ENCODE data around the gene MXD4.

Gene MXD4

GRCh38 chr4:2253160-2254084 is 8.5 kb downstream of the MXD4 start:
- no peak for DNase-seq (ENCODE audit: low read depth in 3 of 3, low spot score in 1 of 3)

DNA sequence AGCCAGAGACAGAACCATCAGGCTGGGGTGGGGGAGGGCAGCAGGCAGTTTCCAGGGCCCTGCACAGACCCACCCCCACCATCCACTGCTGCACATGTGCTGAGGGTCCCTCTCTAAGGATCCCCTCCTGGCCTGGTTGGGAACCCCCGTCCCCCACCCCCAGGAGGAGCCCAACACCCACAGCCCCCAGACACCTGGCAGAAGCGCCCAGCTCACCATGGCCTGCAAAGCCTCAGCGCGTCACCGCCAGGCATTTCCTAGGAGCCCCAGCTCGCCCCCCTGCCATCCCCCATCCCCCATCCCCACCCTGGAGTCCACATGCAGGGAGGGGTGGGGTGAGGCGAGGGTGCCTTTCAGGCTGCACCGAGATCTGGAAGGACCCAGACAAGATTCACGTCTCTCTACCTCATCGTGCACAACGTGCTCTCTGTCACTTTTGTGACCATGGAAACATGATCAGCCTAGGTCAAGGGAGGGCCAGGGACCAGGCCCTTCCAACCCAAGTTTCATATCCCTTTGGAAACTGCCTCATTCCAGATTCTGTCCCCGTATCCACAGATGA is 9.3 kb downstream of the MXD4 start:
- no peak for DNase-seq (ENCODE audit: low read depth in 3 of 3, low spot score in 1 of 3)

GRCh38 chr4:2251795-2252529 is 9.9 kb downstream of the MXD4 start:
- DNase-seq (ENCODE audit: low read depth in 3 of 3, low spot score in 1 of 3): no peak

DNA sequence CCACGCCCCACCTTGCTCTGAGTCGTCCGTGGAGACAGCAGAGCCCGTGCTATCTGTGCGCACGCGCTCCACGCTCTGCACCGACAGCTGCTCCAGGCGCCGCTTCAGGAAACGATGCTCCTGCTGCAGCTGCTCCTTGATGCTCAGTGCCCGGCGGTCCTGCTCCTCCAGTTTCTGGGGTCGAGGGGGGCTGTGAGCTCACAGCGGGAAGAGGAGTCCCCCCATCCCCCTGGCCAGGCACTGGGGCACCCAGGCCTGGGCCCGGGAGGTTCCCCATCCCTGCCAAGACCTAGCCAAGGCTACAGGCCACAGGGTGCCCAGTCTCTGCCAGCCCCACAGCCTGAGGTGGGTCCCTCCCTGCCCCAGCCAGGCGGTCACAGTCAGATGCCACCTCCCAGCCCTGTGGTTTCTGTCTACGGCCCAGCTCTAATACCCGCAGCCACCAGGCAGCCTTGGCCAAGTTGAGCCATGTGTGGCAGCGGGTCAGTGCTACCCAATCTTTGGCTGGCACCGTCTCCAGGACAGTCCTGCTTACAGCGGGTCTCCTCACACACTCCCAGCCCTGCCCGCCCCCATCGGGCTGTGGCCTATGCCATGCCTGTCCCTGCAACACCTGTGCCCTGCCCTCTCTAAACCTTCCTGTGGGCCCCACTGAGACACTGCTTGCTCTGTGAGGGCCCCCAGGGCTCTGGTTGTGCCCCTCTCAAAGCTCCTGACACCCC is 10.7 kb downstream of the MXD4 start:
- DNase-seq (ENCODE audit: low read depth in 3 of 3, low spot score in 1 of 3): no peak

DNA sequence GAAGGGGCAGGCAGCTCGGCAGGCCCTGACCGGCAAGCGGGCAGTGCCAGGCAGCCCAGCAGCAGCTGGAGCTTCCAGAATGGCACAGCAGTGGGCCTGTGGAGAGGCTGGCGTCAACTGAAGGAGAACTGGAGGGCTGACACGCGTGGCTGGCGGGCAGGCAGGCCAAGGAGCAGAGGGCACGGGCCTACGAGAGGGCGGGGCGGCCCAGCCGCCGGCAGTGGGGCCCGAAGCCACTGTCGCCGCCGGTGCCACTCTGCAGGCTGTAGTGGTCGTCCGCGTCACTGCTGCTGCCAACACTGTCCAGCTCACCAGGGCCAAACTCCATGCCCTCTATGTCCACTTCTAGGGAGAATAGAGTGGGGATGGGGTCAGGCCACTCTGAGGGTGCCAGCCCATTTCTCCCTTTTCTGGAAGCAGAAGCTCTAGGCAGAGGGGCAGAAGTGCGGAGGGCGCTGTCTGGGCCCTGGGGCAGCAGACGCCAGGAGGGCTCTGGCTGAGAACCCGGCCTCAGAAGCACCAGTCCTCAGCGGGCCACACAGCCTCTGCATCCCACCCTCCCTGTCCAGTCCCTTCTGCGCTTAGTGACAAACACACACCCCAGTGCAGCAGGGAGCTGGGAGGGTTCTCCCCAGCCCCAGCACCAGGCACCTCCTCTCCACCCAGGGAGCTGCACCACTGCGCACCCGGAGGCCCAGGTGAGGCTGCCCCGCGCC is 11.4 kb downstream of the MXD4 start:
- no peak for DNase-seq (ENCODE audit: low read depth in 3 of 3, low spot score in 1 of 3)

DNA sequence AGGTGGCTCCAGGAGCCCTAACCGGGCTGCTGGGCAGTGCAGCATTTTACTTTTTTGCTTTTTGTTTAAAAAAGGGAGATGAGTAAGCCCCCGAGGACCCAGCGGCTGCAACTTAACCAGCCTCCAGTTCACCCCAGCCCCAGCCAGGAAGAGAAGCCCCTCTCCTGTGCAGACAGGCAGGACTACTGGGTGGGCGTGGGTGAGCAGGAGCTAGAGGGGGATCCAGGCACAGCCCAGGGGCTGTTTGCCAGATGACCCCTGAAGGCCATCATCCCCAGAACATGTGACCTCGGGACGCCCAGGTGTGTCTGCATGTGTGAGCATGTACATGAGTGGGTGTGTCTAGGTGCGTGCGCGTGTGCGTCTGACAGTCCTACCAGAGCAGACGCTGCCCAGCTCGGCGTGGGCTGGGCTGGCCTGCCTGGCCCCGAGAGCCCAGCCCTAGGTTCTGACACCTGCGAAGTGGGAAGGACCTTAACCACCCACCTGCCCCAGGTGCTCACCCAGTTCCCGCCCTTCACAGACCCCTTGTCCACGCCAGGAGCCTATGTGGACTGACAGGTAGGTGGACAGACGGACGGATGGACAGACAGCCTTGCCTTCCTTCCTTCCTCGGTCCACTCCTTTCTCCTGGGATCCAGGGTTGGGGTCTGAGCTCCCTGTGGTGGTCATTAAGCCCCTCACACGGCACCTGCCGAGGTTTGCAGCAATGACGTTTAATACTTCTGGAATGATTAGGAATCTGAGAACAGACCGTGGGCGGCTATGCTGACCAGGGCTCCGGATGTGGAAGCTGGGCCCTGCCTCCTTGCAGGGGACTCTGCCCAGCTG is 12.2 kb downstream of the MXD4 start:
- no peak for DNase-seq (ENCODE audit: low read depth in 3 of 3, low spot score in 1 of 3)

DNA sequence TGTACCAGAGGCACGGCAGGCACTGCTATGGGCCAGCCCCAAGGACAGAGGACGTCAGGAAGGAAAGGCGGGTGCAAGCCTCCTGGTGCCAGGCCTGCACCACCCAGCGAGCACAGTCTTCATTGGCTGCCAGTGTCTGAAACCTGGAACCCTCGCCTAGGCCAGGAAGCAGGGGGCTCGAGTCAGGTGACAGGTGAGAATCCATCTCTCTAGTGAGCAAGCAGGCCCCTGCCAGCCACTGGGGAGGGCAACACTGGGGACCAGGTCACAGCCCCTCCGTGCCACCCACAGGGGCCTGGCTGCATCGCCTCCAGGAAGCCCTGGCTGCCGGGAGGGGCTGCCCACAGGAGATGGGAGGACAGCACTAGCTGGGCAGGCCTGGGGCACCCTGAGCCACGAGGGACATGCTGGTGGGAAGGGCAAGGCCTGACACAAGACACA is 13.1 kb downstream of the MXD4 start:
- DNase-seq (ENCODE audit: low read depth in 3 of 3, low spot score in 1 of 3): no peak

DNA sequence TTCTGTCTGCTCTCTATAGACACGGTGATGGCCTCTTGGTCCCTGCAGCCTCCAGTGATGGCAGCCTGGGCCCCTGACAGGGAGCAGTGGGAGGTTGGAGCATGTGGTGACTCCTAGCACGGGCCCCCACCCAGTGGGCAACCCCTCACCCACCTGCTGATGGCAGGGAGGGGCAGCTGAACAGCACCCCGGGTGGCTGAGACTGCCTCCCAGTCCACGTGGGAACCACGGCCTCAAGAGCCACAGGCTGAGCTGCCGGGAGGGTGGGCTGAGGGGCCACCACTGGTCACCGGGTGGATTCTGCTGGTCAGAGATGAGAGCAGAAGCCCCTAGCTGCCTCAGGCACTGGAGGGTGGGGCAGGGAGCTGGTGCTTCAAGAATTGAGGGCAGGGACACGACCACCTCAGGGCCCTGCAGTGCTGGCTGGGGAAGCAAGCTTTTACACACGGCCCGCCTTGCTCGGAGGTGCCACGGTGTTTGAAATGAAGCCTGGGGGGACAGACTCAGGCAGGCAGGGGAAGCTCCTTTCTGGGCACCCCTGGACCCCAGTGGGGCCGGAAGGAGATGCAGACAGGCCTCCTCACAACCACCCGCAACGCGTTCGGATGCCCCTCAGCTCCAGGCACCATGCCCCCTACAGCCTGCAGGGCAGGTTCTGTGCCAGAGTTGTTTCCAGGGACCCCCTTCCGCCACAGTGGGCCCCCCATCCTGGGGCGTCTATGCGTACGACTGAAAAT is 13.7 kb downstream of the MXD4 start:
- DNase-seq (ENCODE audit: low read depth in 3 of 3, low spot score in 1 of 3): no peak

- DNase-seq (ENCODE audit: low read depth in 3 of 3, low spot score in 1 of 3): no peak
Measured at GRCh38 chr4:2247128-2248043, 14.5 kb downstream of the MXD4 start.

DNA sequence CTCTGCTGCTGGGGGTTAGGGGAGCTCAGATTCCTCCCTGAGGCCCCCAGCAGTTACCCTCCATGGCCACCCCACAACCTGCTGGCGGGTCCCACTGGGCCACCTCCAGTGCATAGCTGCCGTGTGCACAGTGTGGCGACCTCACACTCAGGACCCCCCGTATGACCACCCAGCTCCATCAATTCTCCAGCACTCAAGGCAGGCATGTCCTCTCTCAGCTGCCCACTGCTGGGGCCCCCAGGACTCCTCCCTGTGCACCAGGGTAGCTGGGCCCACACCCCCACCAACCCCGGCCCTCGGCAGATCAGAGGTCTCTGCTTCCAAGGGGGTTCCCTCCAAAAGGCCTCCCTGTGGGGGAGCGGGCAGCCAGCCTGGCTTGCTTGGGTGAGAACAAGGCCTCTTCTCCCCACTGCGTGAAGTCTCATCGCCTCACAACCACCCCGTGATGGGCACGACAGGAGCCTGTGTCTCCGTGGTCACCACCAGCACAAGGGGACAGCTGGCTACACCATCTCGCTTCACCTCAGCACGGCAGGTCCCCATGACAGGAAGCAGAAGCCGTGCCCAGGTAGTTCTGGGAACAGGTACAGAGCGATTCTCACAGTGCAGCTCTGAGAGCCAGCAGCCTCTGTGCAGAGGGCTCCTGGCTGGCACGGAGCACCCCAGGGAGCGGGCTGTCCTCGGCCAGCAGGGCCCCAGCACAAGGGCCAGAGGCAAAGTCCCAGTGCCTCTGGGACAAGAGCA is 15.4 kb downstream of the MXD4 start:
- DNase-seq (ENCODE audit: low read depth in 3 of 3, low spot score in 1 of 3): no peak

- no peak for DNase-seq (ENCODE audit: low read depth in 3 of 3, low spot score in 1 of 3)
Measured at GRCh38 chr4:2245787-2246275, 16.1 kb downstream of the MXD4 start.

DNA sequence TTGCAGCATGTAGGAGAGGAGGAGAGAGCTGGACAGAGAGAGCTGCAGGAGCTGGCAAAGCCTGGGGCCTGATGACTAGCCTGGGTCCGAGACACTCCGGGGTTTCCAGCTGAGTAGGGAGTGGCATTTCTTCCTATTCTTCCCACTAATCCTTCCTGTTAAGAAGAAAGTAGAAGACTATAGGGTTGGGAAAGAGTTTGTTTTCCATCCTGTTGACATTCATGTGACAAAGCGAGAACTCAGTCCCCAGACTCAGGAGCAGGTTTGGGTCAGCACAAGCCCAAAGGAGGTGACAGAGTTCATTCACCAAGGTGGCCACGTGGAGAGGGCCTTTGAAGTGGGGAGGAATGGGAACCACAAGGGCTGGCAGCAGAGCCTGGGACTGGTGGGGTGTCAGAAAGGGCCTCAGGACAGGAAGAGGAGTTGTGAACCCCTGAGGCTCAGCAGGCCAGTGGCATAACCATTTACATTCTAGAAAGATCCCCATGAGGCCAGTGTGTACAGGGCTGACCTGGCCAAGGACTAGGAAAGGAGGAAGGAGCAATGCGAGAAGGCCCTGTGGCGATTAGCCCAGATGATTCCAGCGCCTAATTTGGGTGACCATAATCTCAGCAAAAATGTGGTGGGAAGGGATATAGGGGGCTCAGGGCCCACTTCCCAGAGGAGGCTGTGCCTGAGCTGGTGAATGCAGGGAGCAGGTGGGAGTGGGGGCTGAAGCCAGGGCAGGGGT is 16.7 kb downstream of the MXD4 start:
- DNase-seq (ENCODE audit: low read depth in 3 of 3, low spot score in 1 of 3): no peak

GRCh38 chr4:2243681-2244380 is 18.1 kb downstream of the MXD4 start:
- no peak for DNase-seq (ENCODE audit: low read depth in 3 of 3, low spot score in 1 of 3)

- DNase-seq (ENCODE audit: low read depth in 3 of 3, low spot score in 1 of 3): peak; percentile 98 to 99 (median 99)
Measured at GRCh38 chr4:2241410-2242353, 20.2 kb downstream of the MXD4 start, which contains the start of the genes HAUS3 and POLN. Gene HAUS3 (minus strand): TSS chr4:2242121. CDS start chr4:2240946, 1,175 bp downstream. Gene POLN (minus strand): TSS chr4:2242121. CDS start chr4:2229231, 12,890 bp downstream.

DNA sequence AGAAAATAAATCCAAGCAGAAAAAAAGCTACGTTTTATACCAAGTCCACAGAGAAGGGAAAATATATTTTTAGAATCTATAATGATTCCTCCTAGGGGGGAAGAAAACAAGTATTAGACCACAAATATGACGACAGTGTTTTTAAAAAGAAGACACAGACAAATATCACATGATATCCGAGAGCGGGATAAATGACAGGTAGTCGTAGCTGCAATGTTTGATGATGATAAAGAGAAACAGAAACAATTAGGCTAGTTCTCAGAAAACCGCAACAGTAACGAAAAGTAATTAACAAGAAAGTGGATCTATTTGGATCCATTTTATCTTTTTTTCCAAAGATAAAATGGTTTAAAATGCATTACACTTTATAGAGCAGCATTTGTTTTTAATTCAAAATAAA is 20.9 kb downstream of the MXD4 start:
- no peak for DNase-seq (ENCODE audit: low read depth in 3 of 3, low spot score in 1 of 3)

All from stimulated activated CD4-positive, alpha-beta T cell treated with anti-CD3 and anti-CD28 coated beads, TNF-alpha, amount 100 ng/mL, for 1 hour (primary cell).